GM12872 (cell line): ENCODE results near the gene SLC30A5.

ENCODE experiments used
- CTCF ChIP-seq: IDR thresholded peaks from 3 replicates; pipeline ENCODE4 v1.5.1; 2011; ENCODE audit warnings: low read depth, mild to moderate bottlenecking, low read length, moderate library complexity; ENCODE audit not compliant: insufficient read depth

SLC30A5 gene

DNA sequence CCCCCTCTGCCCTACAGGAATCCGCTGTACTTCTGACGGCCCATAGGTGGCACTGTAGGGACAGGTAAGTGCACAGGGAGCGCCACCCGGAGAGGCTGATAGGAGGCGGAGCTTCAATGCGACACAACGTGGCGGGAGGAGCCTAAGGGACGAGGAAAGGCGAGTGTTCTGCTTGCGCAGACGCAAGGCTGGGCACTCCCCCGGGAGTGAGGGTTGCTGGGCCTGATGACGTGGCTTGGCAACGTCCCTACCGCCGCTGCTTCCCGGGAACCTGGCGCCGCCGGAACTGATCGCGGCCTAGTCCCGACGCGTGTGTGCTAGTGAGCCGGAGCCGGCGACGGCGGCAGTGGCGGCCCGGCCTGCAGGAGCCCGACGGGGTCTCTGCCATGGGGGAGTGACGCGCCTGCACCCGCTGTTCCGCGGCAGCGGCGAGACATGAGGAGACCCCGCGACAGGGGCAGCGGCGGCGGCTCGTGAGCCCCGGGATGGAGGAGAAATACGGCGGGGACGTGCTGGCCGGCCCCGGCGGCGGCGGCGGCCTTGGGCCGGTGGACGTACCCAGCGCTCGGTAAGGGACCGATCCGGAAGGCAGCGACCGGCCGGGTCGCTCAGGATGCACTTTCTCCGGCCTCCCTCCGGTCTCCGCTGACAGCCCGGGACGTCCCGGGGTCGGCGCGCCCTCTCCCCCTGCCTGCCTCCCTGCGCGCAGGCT, at the start of gene SLC30A5:
TSS of gene SLC30A5 (plus strand) at position 244 of the 712 bp plus-strand sequence. CDS start at position 486, 242 bp downstream.
- peak; percentile 85 for TF ChIP-seq CTCF

DNA sequence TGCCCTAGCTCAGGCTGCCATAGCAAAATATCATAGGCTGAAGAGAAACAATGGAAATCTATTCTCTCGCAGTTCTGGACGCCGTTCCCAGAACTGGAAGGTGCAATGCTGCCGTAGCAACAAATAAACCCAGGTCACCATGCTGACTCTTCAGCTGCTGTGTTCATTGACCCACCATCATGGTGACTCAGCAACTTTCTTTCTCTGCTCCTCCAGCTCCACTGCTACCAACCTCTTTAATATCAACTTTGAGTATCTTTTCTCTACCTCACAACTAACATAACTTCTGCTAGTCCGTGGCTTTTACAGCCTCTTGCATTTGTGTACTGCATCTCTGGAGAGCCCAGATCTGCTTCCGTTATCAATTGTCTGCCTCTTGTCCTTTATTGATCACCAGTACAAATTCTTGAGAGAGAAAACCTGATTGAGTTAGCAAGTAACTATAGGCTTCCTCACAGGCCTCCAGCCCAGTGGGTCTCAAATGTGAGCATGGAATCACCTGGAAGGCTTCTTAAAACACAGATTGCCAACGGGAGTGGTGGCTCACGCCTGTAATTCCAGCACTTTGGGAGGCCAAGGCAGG, 47.3 kb upstream of the SLC30A5 start:
- TF ChIP-seq CTCF, result no peak

DNA sequence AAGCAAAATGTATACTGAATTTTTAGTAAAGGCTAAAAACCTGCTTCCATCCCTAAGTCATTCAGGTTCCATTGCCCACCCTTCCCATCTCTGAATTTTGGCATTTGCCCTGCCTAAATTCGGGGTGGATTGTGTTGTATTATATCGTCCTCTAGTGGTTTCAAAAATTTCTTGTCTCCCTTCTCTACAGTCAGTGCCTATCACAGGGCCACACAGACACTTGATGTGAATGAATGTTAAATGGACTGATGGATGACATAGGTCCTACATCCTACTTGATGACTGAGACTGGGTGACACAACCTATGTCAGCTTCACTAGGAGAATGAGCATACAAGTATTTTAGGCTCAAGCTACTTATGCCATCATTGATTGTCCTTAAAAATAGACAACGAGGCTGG, 45.6 kb upstream of the SLC30A5 start:
- peak; percentile 53 for TF ChIP-seq CTCF

- no peak for TF ChIP-seq CTCF
Observed at GRCh38 chr5:69049151-69049550, 44.7 kb upstream of the SLC30A5 start.

DNA sequence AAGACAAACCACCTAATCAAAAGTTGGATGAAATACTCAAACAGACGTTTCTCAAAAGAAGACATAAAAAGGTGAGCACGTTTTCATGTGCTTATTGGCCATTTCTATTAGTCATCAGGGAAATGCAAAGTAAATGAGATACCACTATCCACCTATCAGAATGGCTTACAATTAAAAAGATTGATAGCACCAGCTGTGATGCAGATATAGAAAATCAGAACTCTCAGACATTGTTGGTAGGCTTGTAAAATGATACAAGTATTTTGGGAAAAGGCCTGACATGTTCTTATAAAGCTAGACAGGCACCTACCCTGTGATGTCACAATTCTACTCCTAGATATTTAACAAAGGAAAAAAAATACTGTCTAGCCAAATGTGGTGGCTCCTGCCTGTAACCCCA, 44.0 kb upstream of the SLC30A5 start:
- TF ChIP-seq CTCF, result no peak

DNA sequence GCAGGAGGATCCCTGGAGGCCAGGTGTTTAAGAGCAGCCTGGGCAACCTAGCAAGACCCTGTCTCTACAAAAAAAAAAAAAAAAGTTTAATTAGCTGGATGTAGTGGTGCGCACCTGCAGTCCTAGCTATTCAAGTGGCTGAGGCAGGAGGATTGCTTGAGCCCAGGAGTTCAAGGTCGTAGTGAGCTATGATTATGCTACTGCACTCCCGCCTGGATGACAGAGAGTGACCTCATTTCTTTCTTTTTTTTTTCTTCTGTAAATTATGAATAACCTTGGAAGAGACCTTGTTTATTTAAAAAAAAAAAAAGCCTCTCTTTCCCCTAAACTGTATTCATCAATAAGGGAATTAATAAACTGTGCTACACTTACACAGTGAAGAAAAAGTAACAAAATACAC, 43.6 kb upstream of the SLC30A5 start:
- TF ChIP-seq CTCF, result no peak

DNA sequence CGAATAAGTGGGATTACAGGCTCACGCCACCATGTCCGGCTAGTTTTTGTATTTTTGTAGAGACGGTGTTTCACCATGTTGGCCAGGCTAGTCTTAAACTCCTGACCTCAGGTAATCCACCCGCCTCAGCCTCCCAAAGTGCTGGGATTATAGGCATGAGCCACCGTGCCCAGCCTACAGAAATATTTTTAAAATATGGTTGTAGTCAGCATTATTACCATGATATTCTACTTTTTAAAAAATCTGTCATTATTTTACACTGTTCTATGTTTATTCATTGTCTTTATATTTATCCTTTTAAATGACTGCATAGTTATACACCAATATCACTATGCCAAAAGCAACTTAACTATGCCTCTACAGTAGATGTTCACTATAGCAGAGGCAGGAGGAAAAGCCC, 41.6 kb upstream of the SLC30A5 start:
- TF ChIP-seq CTCF, result no peak
